ENCODE measurements around the gene NOC2L.

NOC2L gene

GRCh38 chr1:962381-963300, 3.6 kb upstream of the NOC2L start:
- Histone ChIP-seq H3K4me1 (ENCODE audit: insufficient read depth, low read length) (no peaks in the 10 kb centered on the region), H3K27me3 (ENCODE audit: insufficient read depth, low read length) (peaks cover 42% of the 10 kb centered on the region), H3K9me3 (ENCODE audit: insufficient read depth, low read depth, low read length) (no peaks in the 10 kb centered on the region), H3K9ac (ENCODE audit: low read depth, low read length) (no peak overlapping the region), H3K27ac (ENCODE audit: low read length) (no peak overlapping the region), H3K36me3 (ENCODE audit: insufficient read depth, low read depth, low read length) (peaks cover 9% of the 10 kb centered on the region; the same call in 1 of the 2 replicates), H3K4me3 (ENCODE audit: low read length) (no peak overlapping the region)

- Histone ChIP-seq H3K4me1 (ENCODE audit: insufficient read depth, low read length) (no peaks in the 10 kb centered on the region), H3K4me3 (ENCODE audit: low read length) (peak overlapping the region; percentile 60), H3K9me3 (ENCODE audit: insufficient read depth, low read depth, low read length) (no peaks in the 10 kb centered on the region), H3K27ac (ENCODE audit: low read length) (no peak overlapping the region), H3K9ac (ENCODE audit: low read depth, low read length) (no peak overlapping the region), H3K36me3 (ENCODE audit: insufficient read depth, low read depth, low read length) (peaks cover 19% of the 10 kb centered on the region), H3K27me3 (ENCODE audit: insufficient read depth, low read length) (peaks cover 27% of the 10 kb centered on the region)
Measured at GRCh38 chr1:961132-961669, 2.1 kb upstream of the NOC2L start.

GRCh38 chr1:960363-961131, 1.5 kb upstream of the NOC2L start, which contains the start of gene KLHL17:
KLHL17 (plus strand) TSS chr1:960584; CDS start chr1:960694, 110 bp downstream.
- Histone ChIP-seq H3K27me3 (ENCODE audit: insufficient read depth, low read length) (peaks cover 21% of the 10 kb centered on the region), H3K27ac (ENCODE audit: low read length) (no peak within 1 kb of the TSS), H3K4me3 (ENCODE audit: low read length) (peak within 1 kb of the TSS; percentile 60), H3K4me1 (ENCODE audit: insufficient read depth, low read length) (no peaks in the 10 kb centered on the region), H3K36me3 (ENCODE audit: insufficient read depth, low read depth, low read length) (peaks cover 25% of the 10 kb centered on the region), H3K9ac (ENCODE audit: low read depth, low read length) (no peak within 1 kb of the TSS), H3K9me3 (ENCODE audit: insufficient read depth, low read depth, low read length) (no peaks in the 10 kb centered on the region)

- peak overlapping the region; percentile 60; the same call in 1 of the 2 replicates for H3K4me3 ChIP-seq (ENCODE audit: low read length)
- peaks cover 19% of the 10 kb centered on the region for H3K27me3 ChIP-seq (ENCODE audit: insufficient read depth, low read length)
- H3K36me3 ChIP-seq (ENCODE audit: insufficient read depth, low read depth, low read length): peaks cover 32% of the 10 kb centered on the region
- no peaks in the 10 kb centered on the region for H3K9me3 ChIP-seq (ENCODE audit: insufficient read depth, low read depth, low read length)
- no peaks in the 10 kb centered on the region for H3K4me1 ChIP-seq (ENCODE audit: insufficient read depth, low read length)
- no peak overlapping the region for H3K27ac ChIP-seq (ENCODE audit: low read length)
- no peak overlapping the region for H3K9ac ChIP-seq (ENCODE audit: low read depth, low read length)
Measured at GRCh38 chr1:959731-960362, 791 bp upstream of the NOC2L start.

GRCh38 chr1:956636-957035, 2.4 kb downstream of the NOC2L start:
- no peak overlapping the region for H3K9ac ChIP-seq (ENCODE audit: low read depth, low read length)
- H3K27me3 ChIP-seq (ENCODE audit: insufficient read depth, low read length): peaks cover 17% of the 10 kb centered on the region
- H3K36me3 ChIP-seq (ENCODE audit: insufficient read depth, low read depth, low read length): peaks cover 55% of the 10 kb centered on the region
- H3K27ac ChIP-seq (ENCODE audit: low read length): no peak overlapping the region
- no peaks in the 10 kb centered on the region for H3K9me3 ChIP-seq (ENCODE audit: insufficient read depth, low read depth, low read length)
- H3K4me1 ChIP-seq (ENCODE audit: insufficient read depth, low read length): no peaks in the 10 kb centered on the region
- H3K4me3 ChIP-seq (ENCODE audit: low read length): no peak overlapping the region

- Histone ChIP-seq H3K27ac (ENCODE audit: low read length) (no peak overlapping the region), H3K36me3 (ENCODE audit: insufficient read depth, low read depth, low read length) (peaks cover 65% of the 10 kb centered on the region)
Measured at GRCh38 chr1:955474-955873, 3.6 kb downstream of the NOC2L start.

GRCh38 chr1:954927-955326, 4.1 kb downstream of the NOC2L start:
- no peak overlapping the region for H3K27ac ChIP-seq (ENCODE audit: low read length)
- peaks cover 7% of the 10 kb centered on the region for H3K27me3 ChIP-seq (ENCODE audit: insufficient read depth, low read length)
- H3K4me3 ChIP-seq (ENCODE audit: low read length): no peak overlapping the region
- H3K9me3 ChIP-seq (ENCODE audit: insufficient read depth, low read depth, low read length): no peaks in the 10 kb centered on the region
- no peak overlapping the region for H3K9ac ChIP-seq (ENCODE audit: low read depth, low read length)
- no peaks in the 10 kb centered on the region for H3K4me1 ChIP-seq (ENCODE audit: insufficient read depth, low read length)
- peaks cover 70% of the 10 kb centered on the region for H3K36me3 ChIP-seq (ENCODE audit: insufficient read depth, low read depth, low read length)

More at GRCh38 chr1:955474-955873, 3.6 kb downstream of the NOC2L start:
- H3K9me3 ChIP-seq (ENCODE audit: insufficient read depth, low read depth, low read length): no peaks in the 10 kb centered on the region
- no peak overlapping the region for H3K4me3 ChIP-seq (ENCODE audit: low read length)
- no peak overlapping the region for H3K9ac ChIP-seq (ENCODE audit: low read depth, low read length)
- peaks cover 11% of the 10 kb centered on the region for H3K27me3 ChIP-seq (ENCODE audit: insufficient read depth, low read length)
- no peaks in the 10 kb centered on the region for H3K4me1 ChIP-seq (ENCODE audit: insufficient read depth, low read length)

- no peaks in the 10 kb centered on the region for H3K4me1 ChIP-seq (ENCODE audit: insufficient read depth, low read length)
Measured at GRCh38 chr1:953524-954320, 5.3 kb downstream of the NOC2L start.

GRCh38 chr1:952603-953002, 6.5 kb downstream of the NOC2L start:
- no peak overlapping the region for H3K9ac ChIP-seq (ENCODE audit: low read depth, low read length)
- no peaks in the 10 kb centered on the region for H3K9me3 ChIP-seq (ENCODE audit: insufficient read depth, low read depth, low read length)
- no peak overlapping the region for H3K4me3 ChIP-seq (ENCODE audit: low read length)
- H3K4me1 ChIP-seq (ENCODE audit: insufficient read depth, low read length): no peaks in the 10 kb centered on the region
- H3K27me3 ChIP-seq (ENCODE audit: insufficient read depth, low read length): no peaks in the 10 kb centered on the region
- H3K36me3 ChIP-seq (ENCODE audit: insufficient read depth, low read depth, low read length): peaks cover 92% of the 10 kb centered on the region
- H3K27ac ChIP-seq (ENCODE audit: low read length): no peak overlapping the region

More at GRCh38 chr1:953524-954320, 5.3 kb downstream of the NOC2L start:
- H3K9me3 ChIP-seq (ENCODE audit: insufficient read depth, low read depth, low read length): no peaks in the 10 kb centered on the region
- no peaks in the 10 kb centered on the region for H3K27me3 ChIP-seq (ENCODE audit: insufficient read depth, low read length)
- peaks cover 81% of the 10 kb centered on the region for H3K36me3 ChIP-seq (ENCODE audit: insufficient read depth, low read depth, low read length)
- no peak overlapping the region for H3K27ac ChIP-seq (ENCODE audit: low read length)
- no peak overlapping the region for H3K4me3 ChIP-seq (ENCODE audit: low read length)
- no peak overlapping the region for H3K9ac ChIP-seq (ENCODE audit: low read depth, low read length)

GRCh38 chr1:952201-952600, 6.9 kb downstream of the NOC2L start:
- Histone ChIP-seq H3K4me3 (ENCODE audit: low read length) (no peak overlapping the region), H3K27me3 (ENCODE audit: insufficient read depth, low read length) (no peaks in the 10 kb centered on the region), H3K9ac (ENCODE audit: low read depth, low read length) (no peak overlapping the region), H3K9me3 (ENCODE audit: insufficient read depth, low read depth, low read length) (no peaks in the 10 kb centered on the region), H3K27ac (ENCODE audit: low read length) (no peak overlapping the region), H3K36me3 (ENCODE audit: insufficient read depth, low read depth, low read length) (peaks cover 96% of the 10 kb centered on the region), H3K4me1 (ENCODE audit: insufficient read depth, low read length) (no peaks in the 10 kb centered on the region)
